ENCODE measurements around the gene SHLD1. TPM values are rescaled to one million over a fixed set of nuclear protein-coding genes. Genes with fewer than 3 reads are reported as not detected.

Gene SHLD1
- total RNA-seq, 1 experiment from 2014 or later, result 6.7 TPM

- H3K4me1 ChIP-seq (ENCODE audit: insufficient read depth, low read length), result no peaks in the 10 kb centered on the region
- no peak overlapping the region for H2BK5ac ChIP-seq (ENCODE audit: insufficient read length, low read length)
- Mint-ChIP-seq H3K27me3 (ENCODE audit: low read depth) (no peaks in the 10 kb centered on the region), H3K4me3 (no peak overlapping the region), H3K9me3 (no peaks in the 10 kb centered on the region), H3K27ac (0 out of 7 replicates have a peak overlapping the region, but pooled peaks of 1 of the 3 experiments have one; percentile 60), H3K36me3 (ENCODE audit: insufficient read depth in 1 of 3, low read depth in 3 of 3) (no peaks in the 10 kb centered on the region; a peak in 1 of 7 replicates), H3K4me1 (peaks cover 8 to 12% of the 10 kb centered on the region in 2 experiments)
- no peak overlapping the region for H3K4me2 ChIP-seq (ENCODE audit: insufficient read depth, insufficient read length, low read length)
- no peak overlapping the region for H4K8ac ChIP-seq (replicated peaks; ENCODE audit: insufficient read length, low read depth, low read length)
- H3K23me2 ChIP-seq (ENCODE audit: insufficient read length, low read depth, low read length, poor library complexity, severe bottlenecking), result no peaks in the 10 kb centered on the region
- H4K20me1 ChIP-seq (ENCODE audit: control insufficient read depth, insufficient read depth, insufficient read length), result no peaks in the 10 kb centered on the region
- no peak for TF ChIP-seq CTCF (conservative IDR thresholded peaks at IDR 0.05)
- H3K27ac ChIP-seq (ENCODE audit: insufficient read length, low read depth, low read length), result no peak overlapping the region
- no peak overlapping the region for H4K5ac ChIP-seq (ENCODE audit: insufficient read length, low read depth, low read length)
- no peak overlapping the region for H2BK15ac ChIP-seq (ENCODE audit: low read depth, low read length)
- no peak overlapping the region for H4K91ac ChIP-seq (ENCODE audit: insufficient read length, low read depth, low read length)
- H3K23ac ChIP-seq (ENCODE audit: insufficient read length, low read depth, low read length), result no peak overlapping the region
- H2BK12ac ChIP-seq (ENCODE audit: insufficient read length, low read depth, low read length), result no peak overlapping the region
- no peaks in the 10 kb centered on the region for H3K27me3 ChIP-seq (ENCODE audit: insufficient read depth, low read length)
- no peak overlapping the region for H2AK5ac ChIP-seq (ENCODE audit: insufficient read length, low read length)
- H2BK120ac ChIP-seq (ENCODE audit: low read depth, low read length, poor library complexity, severe bottlenecking), result no peak overlapping the region
- no peak overlapping the region for H3K9ac ChIP-seq (ENCODE audit: extremely low read depth, insufficient read length, low read length)
- H3K9me3 ChIP-seq (ENCODE audit: control insufficient read depth, low read depth, low read length), result no peaks in the 10 kb centered on the region
- H3K18ac ChIP-seq (ENCODE audit: insufficient read length, low read depth, low read length), result no peak overlapping the region
- H3K79me2 ChIP-seq (ENCODE audit: insufficient read depth, low read length), result no peaks in the 10 kb centered on the region
- no peak for DNase-seq
- H3K14ac ChIP-seq (ENCODE audit: insufficient read depth, low read length), result no peak overlapping the region
- no peak overlapping the region for H2AFZ ChIP-seq (ENCODE audit: low read length)
- H3T11ph ChIP-seq (ENCODE audit: low read length), result no peak overlapping the region
- WGBS (ENCODE audit: extremely low coverage, insufficient read length, low lambda C conversion rate), result no CpG with 5 or more reads among the region's 11 CpGs
- no peaks in the 10 kb centered on the region for H3K79me1 ChIP-seq (ENCODE audit: insufficient read depth, low read depth, low read length, poor library complexity, severe bottlenecking)
- no peak overlapping the region for H3K4ac ChIP-seq (ENCODE audit: low read depth, low read length)
- H3K56ac ChIP-seq (ENCODE audit: insufficient read length, low read depth, low read length), result no peak overlapping the region
- H2BK20ac ChIP-seq (ENCODE audit: low read depth, low read length, poor library complexity, severe bottlenecking), result no peak overlapping the region
These were observed 98.7 kb downstream of the SHLD1 start for GRCh38 chr20:5848711-5849505.

All from H9 (cell line).